Ishikawa (cell line): ENCODE data around the gene COX8C.

Experiments
- CEBPB ChIP-seq: IDR thresholded peaks from 2 replicates; pipeline ENCODE4 v1.6.1; 2012
- EP300 ChIP-seq: IDR thresholded peaks from 2 replicates; pipeline ENCODE4 v1.6.1; 2012; ENCODE audit warnings: borderline replicate concordance
- FOXM1 ChIP-seq: IDR thresholded peaks from 2 replicates; pipeline ENCODE4 v1.6.1; 2012; ENCODE audit warnings: low read depth, borderline replicate concordance
- MAX ChIP-seq: IDR thresholded peaks from 2 replicates; pipeline ENCODE4 v1.6.1; 2012
- NFIC ChIP-seq: IDR thresholded peaks from 2 replicates; pipeline ENCODE4 v1.6.1; 2012
- RAD21 ChIP-seq: IDR thresholded peaks from 2 replicates; pipeline ENCODE4 v1.6.1; 2012; ENCODE audit warnings: low read depth
- REST ChIP-seq: IDR thresholded peaks from 2 replicates; pipeline ENCODE4 v1.6.1; 2012; ENCODE audit warnings: low read depth, mild to moderate bottlenecking
- TAF1 ChIP-seq: IDR thresholded peaks from 2 replicates; pipeline ENCODE4 v1.6.1; 2012; ENCODE audit warnings: low read depth, mild to moderate bottlenecking
- TCF12 ChIP-seq: IDR thresholded peaks from 2 replicates; pipeline ENCODE4 v1.6.1; 2012; ENCODE audit warnings: low read depth
- TEAD4 ChIP-seq: IDR thresholded peaks from 2 replicates; pipeline ENCODE4 v1.6.1; 2012
- YY1 ChIP-seq: IDR thresholded peaks from 2 replicates; pipeline ENCODE4 v1.6.1; 2012; ENCODE audit warnings: low read depth

- TF ChIP-seq REST (no peak), MAX (no peak), TAF1 (no peak), FOXM1 (no peak), TEAD4 (no peak), EP300 (no peak), YY1 (no peak), RAD21 (no peak), TCF12 (no peak), NFIC (no peak), CEBPB (no peak)
Observed at GRCh38 chr14:93347850-93348249, 868 bp downstream of the COX8C start.
